ENCODE results near the gene HOXB6.

HOXB6 gene

DNA sequence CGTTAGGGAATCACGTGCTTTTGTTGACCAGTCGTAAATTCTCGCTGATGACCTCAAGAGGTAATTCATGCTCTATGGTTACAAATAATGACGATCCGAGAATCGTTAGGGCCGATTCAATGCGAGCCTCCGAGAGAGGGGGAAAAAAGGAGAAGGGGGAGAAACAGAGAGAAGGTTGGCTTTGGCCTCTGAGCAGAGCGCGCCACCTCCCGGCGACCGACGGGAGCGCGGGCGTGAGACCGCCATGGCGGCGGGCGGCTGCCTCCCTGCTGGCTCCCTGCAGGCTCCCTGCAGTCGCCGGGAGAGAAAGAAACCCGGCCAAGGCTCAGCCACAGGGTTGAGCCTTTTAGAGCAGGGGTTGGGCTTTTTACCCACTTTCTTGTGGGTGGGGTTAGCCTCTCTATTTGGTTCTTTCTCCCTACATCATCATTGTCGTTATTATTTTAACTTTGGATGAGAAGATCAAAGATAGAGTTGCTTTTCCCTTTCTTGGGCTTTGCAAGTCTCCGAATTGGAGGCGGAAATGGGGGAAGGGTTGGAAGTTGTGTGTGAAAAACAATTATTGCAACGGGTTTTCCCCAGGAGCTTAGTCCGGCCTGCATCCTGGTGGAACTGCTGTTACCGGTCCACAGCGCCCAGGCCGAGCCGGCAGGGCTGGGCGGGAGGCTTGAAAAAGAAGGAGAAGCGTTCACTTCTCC lies 10.8 kb downstream of the HOXB6 start:
- peak; percentile 85 for DNase-seq

DNA sequence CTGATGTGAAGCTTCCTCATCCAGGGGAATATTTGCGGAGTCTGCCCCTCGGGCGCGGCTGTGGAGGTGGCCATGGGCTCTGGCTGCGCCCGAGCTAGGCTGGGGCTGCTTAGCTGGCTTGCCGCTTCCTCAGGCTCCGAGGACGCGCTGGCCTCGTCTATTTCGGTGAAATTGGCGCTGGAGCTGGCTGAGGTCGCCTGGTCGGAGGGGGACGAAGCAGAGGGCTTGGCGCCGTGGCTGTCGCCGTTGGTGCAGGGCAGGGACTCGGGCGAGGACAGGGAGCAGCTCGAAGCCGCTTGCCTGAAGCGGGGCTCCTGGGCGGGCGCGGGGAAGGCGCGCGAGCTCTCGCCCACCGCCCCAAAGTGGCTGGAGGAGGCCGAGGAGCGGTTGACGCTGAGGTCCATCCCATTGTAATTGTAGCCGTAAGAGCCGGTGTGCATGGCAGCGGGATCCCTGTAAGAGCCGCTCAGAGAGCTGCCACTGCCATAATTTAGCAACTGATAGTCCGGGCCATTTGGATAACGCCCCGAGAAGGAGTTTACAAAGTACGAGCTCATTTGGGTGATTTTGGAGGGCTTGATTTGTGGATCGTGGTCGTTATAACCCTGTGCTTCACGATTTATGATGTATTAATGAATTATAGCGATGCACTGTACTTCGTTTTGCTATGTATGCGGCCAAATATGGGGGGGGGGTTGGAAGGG lies 11.5 kb downstream of the HOXB6 start, which contains the start of gene HOXB5:
Gene HOXB5, minus strand, starts transcription at position 654 of the 704 bp plus-strand sequence. Its CDS starts 97 bp downstream, at position 557.
- DNase-seq: no peak

GRCh38 chr17:48592577-48592976 lies 12.2 kb downstream of the HOXB6 start:
- DNase-seq: no peak

DNA sequence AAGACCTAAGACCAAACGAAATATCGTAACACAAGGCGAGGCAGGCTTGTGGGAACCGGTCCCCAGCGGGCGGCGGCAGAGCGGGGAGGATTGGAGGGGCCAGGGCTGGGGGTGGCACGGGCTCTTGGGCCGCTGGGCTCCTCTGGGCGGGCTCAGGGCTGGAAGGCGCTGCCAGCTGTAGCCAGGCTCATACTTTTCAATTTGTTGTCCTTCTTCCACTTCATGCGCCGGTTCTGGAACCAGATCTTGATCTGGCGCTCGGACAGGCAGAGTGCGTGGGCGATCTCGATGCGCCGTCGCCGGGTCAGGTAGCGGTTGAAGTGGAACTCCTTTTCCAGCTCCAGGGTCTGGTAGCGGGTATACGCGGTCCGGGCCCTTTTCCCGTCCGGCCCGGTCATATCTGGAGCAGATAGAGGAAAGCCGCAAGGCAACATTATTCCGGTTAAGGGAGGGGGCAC lies 12.7 kb downstream of the HOXB6 start:
- no peak for DNase-seq

DNA sequence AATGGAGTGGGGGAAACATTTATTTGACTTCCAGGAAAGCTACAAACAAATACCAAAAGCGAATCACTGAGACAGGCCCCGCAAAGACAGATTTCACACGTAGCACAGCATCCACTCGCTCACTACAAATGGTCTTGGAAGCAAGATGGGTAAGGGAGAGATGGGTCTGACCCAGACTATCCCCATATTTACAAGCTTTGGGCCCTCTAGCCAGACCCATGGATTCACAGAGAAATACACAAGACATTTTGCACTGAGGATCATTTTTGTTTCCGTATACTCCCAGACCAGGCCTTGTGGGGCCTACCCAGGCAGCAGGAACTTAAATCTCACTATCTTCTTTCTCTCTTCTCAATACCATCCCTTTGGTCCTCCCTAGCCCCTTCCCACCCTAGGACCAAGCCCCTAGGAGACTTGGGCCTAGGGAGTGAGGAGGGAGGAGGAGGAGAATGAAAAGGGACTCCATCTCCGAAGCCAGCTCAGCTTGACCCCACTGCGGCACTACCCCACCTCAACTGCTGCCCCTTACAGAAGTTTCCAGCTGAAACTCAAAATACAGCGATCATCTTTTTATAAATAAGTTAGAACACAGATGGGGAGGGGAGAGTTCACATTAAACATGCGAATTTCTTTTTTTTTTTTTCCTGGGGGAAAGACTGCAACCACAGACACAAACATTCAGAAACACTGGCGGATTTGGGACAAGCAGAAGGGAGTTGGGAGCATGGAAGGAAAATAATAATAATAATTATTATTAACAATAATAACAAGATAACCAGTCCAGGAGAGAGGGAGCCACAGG lies 13.3 kb downstream of the HOXB6 start:
- no peak for DNase-seq

GRCh38 chr17:48590607-48591161 lies 14.1 kb downstream of the HOXB6 start:
- DNase-seq: no peak

DNA sequence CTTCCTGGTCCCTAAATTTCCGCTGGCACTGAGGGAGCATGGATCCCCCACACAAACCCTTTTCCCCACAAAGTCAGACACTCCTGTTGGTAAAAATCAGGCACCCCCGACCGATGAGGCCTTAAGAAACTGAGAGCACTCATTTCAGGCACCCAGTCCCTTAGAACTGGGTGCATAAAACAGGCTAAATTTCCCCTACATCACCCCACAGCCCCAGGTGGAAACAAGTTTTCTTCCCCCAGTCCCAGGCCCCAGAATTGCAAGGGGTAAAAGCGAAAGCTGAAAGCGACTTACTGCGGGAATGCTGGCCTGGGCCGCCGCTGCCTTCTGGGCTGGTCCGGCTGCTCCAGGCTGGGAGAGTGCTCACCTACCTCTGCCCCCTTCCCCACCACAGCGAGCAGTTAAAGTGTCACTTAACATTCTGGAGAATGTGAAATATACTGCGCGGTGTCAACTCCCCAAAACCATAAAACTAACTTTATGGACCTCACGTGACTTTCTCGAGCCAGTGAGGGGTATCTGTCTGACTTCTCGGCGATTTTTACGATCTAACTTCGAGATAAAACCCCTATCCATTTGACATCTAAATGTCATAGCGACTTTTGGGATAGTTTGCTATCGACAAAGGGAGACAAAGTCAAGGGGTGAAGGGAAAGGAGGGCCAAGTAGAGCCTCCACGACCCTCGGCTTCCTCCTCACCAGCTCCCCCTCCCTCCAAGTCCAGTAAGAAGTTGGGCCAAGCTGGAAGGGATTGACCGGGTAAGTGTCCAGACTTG lies 14.8 kb downstream of the HOXB6 start, which contains the start of gene HOXB3:
Gene HOXB3, minus strand, starts transcription at position 411 of the 776 bp plus-strand sequence. CDS start 37,767 bp downstream, outside the sequence.
- DNase-seq: no peak

DNA sequence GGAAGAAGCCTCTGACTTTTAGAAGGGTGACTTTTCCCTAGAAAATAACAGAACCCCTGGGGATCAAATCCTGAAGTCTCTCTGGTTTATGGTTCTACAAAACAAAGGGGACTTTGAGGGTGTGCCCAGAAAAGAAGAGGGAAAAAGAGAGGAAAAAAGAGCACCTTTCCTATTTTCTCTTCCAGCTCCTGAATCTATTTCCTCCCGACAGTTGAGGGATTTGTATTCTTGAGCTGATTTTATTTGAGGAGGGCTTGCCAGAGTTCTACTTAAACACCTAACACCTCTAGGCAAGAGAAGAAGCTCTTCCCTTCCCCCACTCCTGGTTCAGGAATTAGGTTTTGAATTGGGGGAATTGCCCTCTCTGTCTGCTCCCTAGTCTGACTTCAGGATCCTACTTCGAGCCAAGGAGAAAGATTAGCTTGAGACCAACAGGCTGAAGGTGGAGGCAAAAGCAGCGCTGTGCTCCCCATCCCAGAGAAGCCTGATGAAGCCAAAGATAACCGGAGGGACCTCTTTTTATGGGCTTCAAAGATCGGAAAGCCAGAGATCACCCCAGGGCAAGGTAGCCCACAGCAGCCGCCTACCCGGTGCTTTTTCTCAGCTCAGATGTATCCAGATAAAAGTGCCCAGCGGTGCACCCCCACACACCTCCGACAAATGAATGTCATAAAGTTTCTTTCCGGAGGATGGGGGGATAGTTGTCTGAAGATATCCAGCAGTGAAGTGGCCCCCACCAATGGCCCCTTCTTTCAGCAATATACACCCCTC lies 15.5 kb downstream of the HOXB6 start:
- no peak for DNase-seq

GRCh38 chr17:48588528-48588927 lies 16.3 kb downstream of the HOXB6 start:
- DNase-seq: no peak

GRCh38 chr17:48588074-48588415 lies 16.7 kb downstream of the HOXB6 start:
- DNase-seq: no peak

- no peak for DNase-seq
Measured at GRCh38 chr17:48587276-48588073, 17.3 kb downstream of the HOXB6 start.

DNA sequence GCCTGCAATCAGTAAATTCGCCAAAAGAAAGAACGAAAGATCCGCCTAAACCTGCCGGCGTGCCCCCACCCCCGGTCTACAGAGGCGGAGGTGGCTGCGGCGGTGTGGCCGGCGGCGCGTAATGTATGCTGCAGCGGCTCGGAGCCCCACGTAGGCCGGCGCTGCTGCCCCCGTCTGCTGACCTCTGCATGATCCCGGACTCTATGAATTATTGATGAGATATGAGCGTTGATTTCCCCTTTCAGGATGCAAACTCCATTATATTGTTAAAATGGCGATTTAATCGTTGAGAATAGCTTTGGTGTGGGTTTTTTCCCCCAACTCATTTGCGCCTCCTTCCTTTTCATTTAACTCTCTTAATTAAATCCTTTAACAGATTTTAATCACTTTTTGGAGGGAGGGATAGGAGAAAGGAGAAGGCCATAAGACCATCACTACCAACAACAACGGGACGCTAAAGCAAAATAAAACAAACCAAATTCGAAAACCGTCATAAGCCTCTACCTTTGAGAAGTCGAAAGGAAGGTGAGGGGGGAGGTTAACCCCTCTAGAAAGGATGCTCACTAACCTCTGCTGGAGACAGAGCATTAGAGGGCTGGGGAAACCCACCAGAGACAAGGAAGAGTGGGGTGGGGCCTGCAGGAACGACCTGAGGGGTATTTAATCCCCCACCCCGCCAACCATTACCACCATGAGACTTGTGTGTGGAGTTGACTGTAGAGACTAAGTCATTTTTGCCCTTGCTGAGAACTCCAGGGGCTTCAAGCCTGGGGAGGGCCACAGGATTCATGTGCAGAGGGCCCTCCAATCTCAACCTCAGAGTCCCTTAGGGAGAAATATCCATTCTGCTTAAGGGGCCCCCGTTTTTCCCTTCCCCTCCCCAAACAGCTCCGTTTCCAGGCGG lies 18.2 kb downstream of the HOXB6 start:
- DNase-seq: peak; percentile 52

DNA sequence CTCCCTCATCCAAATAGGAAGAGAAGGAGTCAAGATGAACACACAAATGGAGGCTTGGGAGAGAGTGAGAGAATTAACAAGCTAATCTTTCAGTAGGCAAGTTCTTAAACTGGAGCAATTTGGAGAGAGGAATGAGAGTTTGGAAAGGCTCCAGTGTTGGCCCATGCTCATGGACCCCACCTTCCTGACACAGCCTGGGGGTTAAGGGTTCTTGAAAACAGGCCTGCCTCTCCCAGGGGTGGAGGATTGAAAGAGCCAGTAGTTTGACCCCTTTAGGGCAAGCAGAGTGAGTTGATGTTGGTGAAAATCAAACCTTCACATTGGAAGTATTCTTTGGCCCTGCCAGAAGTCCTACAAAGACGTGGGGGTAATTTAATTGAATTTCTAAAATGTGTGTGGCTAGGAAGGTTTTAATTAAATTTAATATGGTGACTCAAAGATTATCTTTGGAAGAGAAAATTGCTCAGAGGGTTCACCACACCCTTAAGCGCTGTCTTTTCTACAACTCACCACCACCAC lies 20.5 kb downstream of the HOXB6 start:
- no peak for DNase-seq

- DNase-seq: no peak
Measured at GRCh38 chr17:48583708-48584222, 21.0 kb downstream of the HOXB6 start.

- DNase-seq: no peak
Measured at GRCh38 chr17:48582750-48583069, 22.1 kb downstream of the HOXB6 start.

DNA sequence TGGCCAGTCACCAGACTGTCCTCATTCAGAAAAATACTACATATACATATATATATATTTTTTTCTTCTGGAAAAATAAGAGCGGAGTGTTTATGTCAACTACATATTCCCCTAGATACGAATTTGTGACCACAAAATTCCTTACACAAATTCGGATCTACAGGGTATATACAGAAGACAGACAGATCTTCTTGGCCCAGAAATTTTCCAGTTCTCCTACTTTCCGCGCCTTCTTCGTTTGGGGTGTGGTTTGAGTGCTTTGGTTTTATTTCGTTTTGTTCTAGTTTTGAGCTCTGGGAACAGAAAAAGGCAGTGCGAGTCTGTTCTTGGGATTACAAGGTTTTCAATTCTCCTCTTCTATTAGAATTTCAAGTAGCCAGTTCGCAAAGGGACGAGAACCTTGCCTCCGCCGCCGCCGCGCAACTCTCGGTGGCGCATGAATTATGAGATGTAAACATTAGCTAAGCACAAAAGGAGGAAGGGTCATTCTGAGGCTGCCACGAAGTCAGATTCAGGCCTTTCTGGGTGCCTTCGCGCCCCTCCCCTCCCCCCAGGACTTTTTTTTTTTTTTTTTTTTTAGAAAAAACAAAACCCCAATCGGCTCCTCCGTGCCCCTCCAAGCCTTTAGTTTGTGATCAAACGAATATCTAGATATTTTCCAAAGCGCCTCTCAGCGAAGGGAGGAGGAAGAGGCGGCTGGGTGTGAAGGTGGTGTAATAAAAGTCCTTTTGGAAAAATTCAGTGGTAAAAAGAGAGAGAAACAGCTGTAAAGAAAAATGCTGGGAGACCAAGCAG lies 24.8 kb downstream of the HOXB6 start:
- DNase-seq: no peak

DNA sequence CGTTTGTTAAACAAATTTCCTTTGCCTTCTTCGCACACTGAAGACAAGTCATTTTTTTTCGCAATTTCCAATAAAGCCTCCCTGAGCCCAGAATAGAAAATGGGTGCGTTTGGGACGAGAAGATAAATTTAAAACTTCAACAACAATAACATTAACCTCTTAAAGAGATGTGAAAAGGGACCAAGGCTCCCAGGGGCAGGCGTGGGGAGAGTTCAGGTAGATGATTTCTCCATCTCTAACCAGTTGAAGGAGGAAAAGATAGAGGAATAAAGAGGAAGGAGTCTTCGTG lies 25.4 kb downstream of the HOXB6 start:
- DNase-seq: no peak

DNA sequence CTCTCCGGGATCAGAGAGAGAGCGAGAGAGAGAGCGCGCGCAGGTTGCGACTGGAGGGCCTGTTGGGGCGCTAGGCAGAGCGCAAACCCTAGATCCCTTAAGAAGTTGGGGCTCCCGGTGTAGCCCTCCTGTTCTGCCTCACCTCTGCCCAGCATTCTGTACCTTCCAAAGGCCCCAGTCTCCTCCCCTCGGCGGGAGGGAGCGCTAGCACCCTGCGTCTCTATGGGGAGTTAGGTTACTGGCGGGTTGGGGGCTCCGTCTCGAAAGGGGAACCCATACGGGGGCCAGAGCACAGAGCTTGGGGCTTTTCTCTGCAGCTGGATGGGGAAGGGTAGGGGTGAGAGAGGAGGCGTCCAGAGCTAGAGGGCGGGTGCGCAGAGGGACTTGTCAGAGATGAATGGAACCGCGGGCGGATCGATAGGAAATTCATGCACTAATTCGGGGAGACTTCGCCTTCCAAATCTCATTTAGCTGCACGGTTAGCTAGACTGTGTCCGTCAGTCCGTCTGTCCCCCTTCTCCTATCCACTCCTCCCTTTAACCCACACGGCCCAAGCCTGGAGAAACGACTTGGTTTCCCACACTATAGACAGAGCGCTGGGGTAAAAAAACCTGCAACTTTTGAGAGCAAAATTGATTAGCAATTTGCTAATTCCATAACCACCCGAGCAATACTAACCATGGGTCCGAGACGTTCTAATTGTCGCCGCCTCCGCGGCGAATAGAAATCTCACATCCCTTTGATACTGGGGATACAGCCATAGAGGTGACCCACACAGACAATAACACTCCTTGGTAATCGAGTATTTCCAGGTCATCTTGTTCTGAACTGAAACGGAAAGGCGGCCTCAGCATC lies 25.9 kb downstream of the HOXB6 start:
- no peak for DNase-seq

Measured in activated naive CD4-positive, alpha-beta T cell treated with Interleukin-2 at 50 U/mL for 16 hours (primary cell).